NCI-H345 (cell line): Measurements from ENCODE around the gene RHOJ.
"Not testable (repeated sequence)": the region's sequence is repeated elsewhere in the genome, so short reads cannot be mapped to it uniquely, and the experiment has no call there.

Source experiments
- DNase-seq: peaks from one replicate; lab custom pipeline; 2025; lab: John Stamatoyannopoulos, UW

RHOJ gene

GRCh38 chr14:63204407-63205043, at the start of gene RHOJ:
TSS of gene RHOJ (plus strand) at chr14:63204443. CDS start at chr14:63204870, 427 bp downstream.
- peak; percentile 69 for DNase-seq

- no peak for DNase-seq
Observed at GRCh38 chr14:63155511-63156185, 48.6 kb upstream of the RHOJ start.

- no peak for DNase-seq
Observed at GRCh38 chr14:63157195-63157594, 47.0 kb upstream of the RHOJ start.

GRCh38 chr14:63163306-63163705, 40.9 kb upstream of the RHOJ start:
- no peak for DNase-seq

- DNase-seq: no peak
Observed at GRCh38 chr14:63164108-63164683, 40.0 kb upstream of the RHOJ start.

GRCh38 chr14:63165267-63165666, 39.0 kb upstream of the RHOJ start:
- not testable (repeated sequence) for DNase-seq

- no peak for DNase-seq
Observed at GRCh38 chr14:63167044-63167443, 37.2 kb upstream of the RHOJ start.

GRCh38 chr14:63174760-63175191, 29.5 kb upstream of the RHOJ start:
- DNase-seq: peak; percentile 57

GRCh38 chr14:63175531-63175930, 28.7 kb upstream of the RHOJ start:
- no peak for DNase-seq

GRCh38 chr14:63178912-63179311, 25.3 kb upstream of the RHOJ start:
- no peak for DNase-seq

GRCh38 chr14:63179383-63179782, 24.9 kb upstream of the RHOJ start:
- DNase-seq: no peak

GRCh38 chr14:63180011-63180410, 24.2 kb upstream of the RHOJ start:
- no peak for DNase-seq

- no peak for DNase-seq
Observed at GRCh38 chr14:63182968-63183367, 21.3 kb upstream of the RHOJ start.

GRCh38 chr14:63186453-63186852, 17.8 kb upstream of the RHOJ start:
- DNase-seq: no peak

GRCh38 chr14:63191211-63191610, 13.0 kb upstream of the RHOJ start:
- no peak for DNase-seq

GRCh38 chr14:63192085-63192484, 12.2 kb upstream of the RHOJ start:
- no peak for DNase-seq

- no peak for DNase-seq
Observed at GRCh38 chr14:63193236-63193635, 11.0 kb upstream of the RHOJ start.

GRCh38 chr14:63200035-63200740, 4.1 kb upstream of the RHOJ start:
- DNase-seq: no peak

- no peak for DNase-seq
Observed at GRCh38 chr14:63200767-63201166, 3.5 kb upstream of the RHOJ start.

- DNase-seq: no peak
Observed at GRCh38 chr14:63203015-63203414, 1.2 kb upstream of the RHOJ start.

- peak; percentile 86 for DNase-seq
Observed at GRCh38 chr14:63203618-63204406, 431 bp upstream of the RHOJ start.

GRCh38 chr14:63205044-63205575, 867 bp downstream of the RHOJ start:
- no peak for DNase-seq
